ENCODE results near the gene ALOX15.
"Not testable (repeated sequence)": the region's sequence is repeated elsewhere in the genome, so short reads cannot be mapped to it uniquely, and the experiment has no call there.

The ALOX15 gene

GRCh38 chr17:4652997-4653396 is 11.5 kb upstream of the ALOX15 start:
- DNase-seq (ENCODE audit: low spot score): no peak

GRCh38 chr17:4648741-4649140 is 7.3 kb upstream of the ALOX15 start:
- DNase-seq (ENCODE audit: low spot score): no peak

- no peak for DNase-seq (ENCODE audit: low spot score)
These were observed 4.2 kb upstream of the ALOX15 start for GRCh38 chr17:4645642-4646041.

- DNase-seq (ENCODE audit: low spot score): no peak
These were observed 2.2 kb upstream of the ALOX15 start for GRCh38 chr17:4643676-4644075.

- DNase-seq (ENCODE audit: low spot score): no peak
These were observed 808 bp upstream of the ALOX15 start for GRCh38 chr17:4642286-4642685.

- not testable (repeated sequence) for DNase-seq (ENCODE audit: low spot score)
These were observed 799 bp downstream of the ALOX15 start for GRCh38 chr17:4640569-4641188.

GRCh38 chr17:4639301-4640059 is 2.0 kb downstream of the ALOX15 start:
- DNase-seq (ENCODE audit: low spot score): not testable (repeated sequence)

- not testable (repeated sequence) for DNase-seq (ENCODE audit: low spot score)
These were observed 2.7 kb downstream of the ALOX15 start for GRCh38 chr17:4638766-4639165.

- DNase-seq (ENCODE audit: low spot score): no peak
These were observed 4.9 kb downstream of the ALOX15 start for GRCh38 chr17:4636474-4637100.

- DNase-seq (ENCODE audit: low spot score): no peak
These were observed 5.6 kb downstream of the ALOX15 start for GRCh38 chr17:4635823-4636375.

- no peak for DNase-seq (ENCODE audit: low spot score)
These were observed 6.5 kb downstream of the ALOX15 start for GRCh38 chr17:4634976-4635375.

GRCh38 chr17:4633643-4634042 is 7.8 kb downstream of the ALOX15 start:
- no peak for DNase-seq (ENCODE audit: low spot score)

- DNase-seq (ENCODE audit: low spot score): no peak
These were observed 8.9 kb downstream of the ALOX15 start for GRCh38 chr17:4632581-4632920.

- DNase-seq (ENCODE audit: low spot score): no peak
These were observed 9.5 kb downstream of the ALOX15 start for GRCh38 chr17:4631836-4632580.

- no peak for DNase-seq (ENCODE audit: low spot score)
These were observed 10.0 kb downstream of the ALOX15 start for GRCh38 chr17:4631431-4631830.

- DNase-seq (ENCODE audit: low spot score): no peak
These were observed 14.7 kb downstream of the ALOX15 start for GRCh38 chr17:4626734-4627256.

- no peak for DNase-seq (ENCODE audit: low spot score)
These were observed 16.3 kb downstream of the ALOX15 start for GRCh38 chr17:4625181-4625617.

- DNase-seq (ENCODE audit: low spot score): not testable (repeated sequence)
These were observed 17.0 kb downstream of the ALOX15 start for GRCh38 chr17:4624451-4624911.

- DNase-seq (ENCODE audit: low spot score): no peak
These were observed 18.2 kb downstream of the ALOX15 start for GRCh38 chr17:4623249-4623648.

- DNase-seq (ENCODE audit: low spot score): no peak
These were observed 19.1 kb downstream of the ALOX15 start for GRCh38 chr17:4622375-4622774.

- DNase-seq (ENCODE audit: low spot score): no peak
These were observed 20.9 kb downstream of the ALOX15 start for GRCh38 chr17:4620531-4621101.
